ENCODE data around the gene SMIM28. TPM values are rescaled to one million over a fixed set of nuclear protein-coding genes. Genes with fewer than 3 reads are reported as not detected.

The SMIM28 gene
- total and polyA plus RNA-seq, 9 of the 15 experiments (the other 6 are each of a cell fraction or from before 2014, with no cell fraction given): not detected

DNA sequence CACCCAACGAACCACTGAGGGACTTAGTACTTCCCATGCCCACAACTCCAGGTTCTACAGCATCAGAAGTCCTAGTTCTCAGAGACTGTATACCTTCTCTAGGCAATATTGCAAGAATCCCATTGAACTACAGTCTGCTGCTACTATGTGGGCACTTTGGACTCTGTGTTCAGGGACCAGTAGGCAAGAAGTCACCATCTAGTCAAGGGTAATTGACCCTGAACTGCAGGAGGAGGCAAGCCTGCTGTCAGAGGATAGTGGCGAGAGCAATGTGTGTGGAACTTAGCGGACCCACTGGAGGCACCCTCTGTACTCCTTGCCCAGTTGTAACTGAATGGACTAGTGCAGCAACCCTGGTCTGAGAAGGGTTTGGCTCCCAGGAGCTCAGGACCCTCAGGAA, 42.1 kb downstream of the SMIM28 start:
- intact Hi-C loops (cut with micrococcal nuclease): loop anchor here (10.0 kb wide), 1 partner anchor 945 kb away; no protein-coding TSS in a partner anchor
- ChIA-PET CTCF (ENCODE audit: low intra/inter-chr PET ratio) (no interaction called here), POLR2A (no interaction called here)

More for the DNA sequence above, 42.1 kb downstream of the SMIM28 start:
- Histone ChIP-seq H3K4me3 (no peak overlapping the region), H3K27me3 (ENCODE audit: control insufficient read depth in 2 of 2, insufficient read depth in 2 of 2, low read length in 2 of 2) (peaks cover 11 to 31% of the 10 kb centered on the region in 2 experiments; a peak in 4 of 5 replicates), H2AFZ (ENCODE audit: low read depth, low read length) (no peak overlapping the region), H4K20me1 (replicated peaks; ENCODE audit: control insufficient read depth, insufficient read depth, low read length) (no peaks in the 10 kb centered on the region), H3K36me3 (ENCODE audit: control insufficient read depth, insufficient read depth, low read length) (no peaks in the 10 kb centered on the region), H3K4me2 (ENCODE audit: insufficient read depth, low read length) (no peak overlapping the region), H3K4me1 (replicated peaks in 1 of 2; ENCODE audit: control insufficient read depth in 2 of 2, insufficient read depth in 2 of 2, low read length in 2 of 2) (peaks cover 0 to 8% of the 10 kb centered on the region in 2 experiments; a peak in 1 of 5 replicates), H3K27ac (ENCODE audit: extremely low read depth, low read depth, low read length) (no peak overlapping the region), H3K9me1 (ENCODE audit: control insufficient read depth, insufficient read depth, low read length) (no peaks in the 10 kb centered on the region), H3K9me3 (replicated peaks; ENCODE audit: control insufficient read depth, insufficient read depth, low read depth, low read length) (no peaks in the 10 kb centered on the region), H3K79me2 (ENCODE audit: control insufficient read depth, insufficient read depth, low read length) (no peaks in the 10 kb centered on the region), H3K9ac (ENCODE audit: insufficient read depth in 1 of 2, low read depth in 2 of 2, low read length in 2 of 2) (no peak overlapping the region)
- no TSS peak for BruUV-seq (replicated peaks)
- DNase-seq (ENCODE audit: extremely low read depth in 1 of 4, low spot score in 3 of 4) (no peak), FAIRE-seq (no peak), ATAC-seq (no peak)
- 0% methylated on average over 3 of the region's 3 CpGs for WGBS (ENCODE audit: insufficient coverage, low coverage, missing lambda C conversion rate)
- TF ChIP-seq ZNF444 (CRISPR knock-in tag; IDR thresholded peaks at IDR 0.05): no peak
- no peak for TF ChIP-seq SAP30 (IDR thresholded peaks at IDR 0.05; ENCODE audit: borderline replicate concordance, insufficient read depth, low read depth, low read length, poor library complexity, severe bottlenecking)
- no peak for TF ChIP-seq RBM39 (optimal IDR thresholded peaks at IDR 0.05; ENCODE audit: low read depth, low read length)
- TF ChIP-seq NR3C1 (CRISPR knock-in tag; IDR thresholded peaks at IDR 0.05): no peak
- TF ChIP-seq ZKSCAN3 (CRISPR knock-in tag; IDR thresholded peaks at IDR 0.05): no peak
- no peak for TF ChIP-seq SLC30A9 (CRISPR knock-in tag; IDR thresholded peaks at IDR 0.05)
- no peak for TF ChIP-seq WHSC1 (IDR thresholded peaks at IDR 0.05; ENCODE audit: low read length)
- TF ChIP-seq GATA2 (CRISPR knock-in tag; IDR thresholded peaks at IDR 0.05): no peak
- no peak for TF ChIP-seq TFAM (CRISPR knock-in tag; conservative IDR thresholded peaks at IDR 0.05)
- TF ChIP-seq, protein P1, sequence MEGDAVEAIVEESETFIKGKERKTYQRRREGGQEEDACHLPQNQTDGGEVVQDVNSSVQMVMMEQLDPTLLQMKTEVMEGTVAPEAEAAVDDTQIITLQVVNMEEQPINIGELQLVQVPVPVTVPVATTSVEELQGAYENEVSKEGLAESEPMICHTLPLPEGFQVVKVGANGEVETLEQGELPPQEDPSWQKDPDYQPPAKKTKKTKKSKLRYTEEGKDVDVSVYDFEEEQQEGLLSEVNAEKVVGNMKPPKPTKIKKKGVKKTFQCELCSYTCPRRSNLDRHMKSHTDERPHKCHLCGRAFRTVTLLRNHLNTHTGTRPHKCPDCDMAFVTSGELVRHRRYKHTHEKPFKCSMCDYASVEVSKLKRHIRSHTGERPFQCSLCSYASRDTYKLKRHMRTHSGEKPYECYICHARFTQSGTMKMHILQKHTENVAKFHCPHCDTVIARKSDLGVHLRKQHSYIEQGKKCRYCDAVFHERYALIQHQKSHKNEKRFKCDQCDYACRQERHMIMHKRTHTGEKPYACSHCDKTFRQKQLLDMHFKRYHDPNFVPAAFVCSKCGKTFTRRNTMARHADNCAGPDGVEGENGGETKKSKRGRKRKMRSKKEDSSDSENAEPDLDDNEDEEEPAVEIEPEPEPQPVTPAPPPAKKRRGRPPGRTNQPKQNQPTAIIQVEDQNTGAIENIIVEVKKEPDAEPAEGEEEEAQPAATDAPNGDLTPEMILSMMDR (IDR thresholded peaks at IDR 0.05 in 2 of 3, conservative IDR thresholded peaks at IDR 0.05 in 1 of 3; ENCODE audit: insufficient read depth in 2 of 3, low read depth in 1 of 3, low read length in 3 of 3): no peak
- TF ChIP-seq, protein P2, sequence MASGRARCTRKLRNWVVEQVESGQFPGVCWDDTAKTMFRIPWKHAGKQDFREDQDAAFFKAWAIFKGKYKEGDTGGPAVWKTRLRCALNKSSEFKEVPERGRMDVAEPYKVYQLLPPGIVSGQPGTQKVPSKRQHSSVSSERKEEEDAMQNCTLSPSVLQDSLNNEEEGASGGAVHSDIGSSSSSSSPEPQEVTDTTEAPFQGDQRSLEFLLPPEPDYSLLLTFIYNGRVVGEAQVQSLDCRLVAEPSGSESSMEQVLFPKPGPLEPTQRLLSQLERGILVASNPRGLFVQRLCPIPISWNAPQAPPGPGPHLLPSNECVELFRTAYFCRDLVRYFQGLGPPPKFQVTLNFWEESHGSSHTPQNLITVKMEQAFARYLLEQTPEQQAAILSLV (tag; IDR thresholded peaks at IDR 0.05): no peak
- TF ChIP-seq RFX7 (CRISPR knock-in tag; IDR thresholded peaks at IDR 0.05): no peak
- in situ Hi-C loops (cut with MboI): no loop called here
